Transverse colon (tissue), 4 donors: ENCODE measurements around the gene IL17REL. TPM values are rescaled to one million over a fixed set of nuclear protein-coding genes. Genes with fewer than 3 reads are reported as not detected.

ENCODE experiments used
- DNase-seq: peaks from one replicate; pipeline ENCODE4 v3.0.0-alpha.2; 2019
- H3K27ac ChIP-seq, 4 donors: fragments of 200-600 bp; sonication (generic); 2 replicates each; pipeline ENCODE4 v1.5.1; 2016 to 2018; ENCODE audit warnings: inconsistent platforms in 4 of 4
- H3K27me3 ChIP-seq: fragments of 200-600 bp; sonication (generic); 2 replicates; pipeline ENCODE4 v1.5.1; 2017; ENCODE audit warnings: inconsistent platforms
- H3K36me3 ChIP-seq, 4 donors: fragments of 200-600 bp; sonication (generic); 2 replicates each; pipeline ENCODE4 v1.5.1; 2017 to 2019; ENCODE audit warnings: inconsistent platforms in 4 of 4
- H3K4me1 ChIP-seq, 4 donors: fragments of 200-600 bp; sonication (generic); 2 replicates each; pipeline ENCODE4 v1.5.1; 2017 to 2020; ENCODE audit warnings: inconsistent platforms in 4 of 4
- H3K4me3 ChIP-seq, 4 donors: fragments of 200-600 bp; sonication (generic); 1 replicate in 1 of 4; 2 replicates in 3 of 4; pipeline versions ENCODE4 v1.5.1 to v1.6.1; 2017 to 2019; ENCODE audit warnings: inconsistent platforms in 4 of 4
- H3K9me3 ChIP-seq, 2 donors: fragments of 200-600 bp; sonication (generic); 2 replicates each; pipeline ENCODE4 v1.5.1; 2017 to 2019; ENCODE audit warnings: inconsistent platforms in 2 of 2
- EP300 ChIP-seq: sonication (generic); formaldehyde crosslinking; IDR thresholded peaks from one replicate; pipeline ENCODE4 v1.6.1; 2017; ENCODE audit warnings: antibody characterized with exemption, low read depth
- POLR2A ChIP-seq: fragments of 450-650 bp; IDR thresholded peaks from one replicate; pipeline ENCODE4 v1.6.1; 2016; ENCODE audit warnings: antibody characterized with exemption, mild to moderate bottlenecking, moderate library complexity
- POLR2AphosphoS5 ChIP-seq, 3 donors: sonication (generic); formaldehyde crosslinking; IDR thresholded peaks; one replicate each; pipeline ENCODE4 v1.6.1; 2016; ENCODE audit warnings: antibody characterized with exemption in 3 of 3
- WGBS, 2 donors: methylation state at CpG; one replicate each; pipeline ENCODE4 v1.1.5; 2018; ENCODE audit warnings: low coverage in 1 of 2; 5-methylcytosine and 5-hydroxymethylcytosine counted together
- in situ Hi-C, 4 donors: fragments of 200-750 bp; cut with MboI; loops; one replicate each; pipeline versions ENCODE4 v1.15.0 to v1.15.1; 2017; ENCODE audit warnings: low sequenced_read_pairs in 3 of 4, low pct_ligation_motif_present in 1 of 4, low pct_unique_long_range_greater_than_20kb in 1 of 4
- intact Hi-C: fragments of 100-400 bp; cut with DNase I; formaldehyde crosslinking; loops from one replicate; pipeline ENCODE4 v1.15.1; 2023; ENCODE audit warnings: low total_unique reads
- total RNA-seq, 4 donors: library from RNA; depleted of rRNA; stranded (reverse); fragments of >200 nt; gene quantifications; one replicate each; pipeline ENCODE4 v1.1.0, GENCODE V29; 2016
- TF ChIP-seq, protein P1 (sequence below), 5 experiments: fragments of 200-600 bp in 3 of 5; fragments of 450-650 bp in 2 of 5; sonication (generic) in 3 of 5; IDR thresholded peaks; 1 replicate in 2 of 5; 2 replicates in 3 of 5; pipeline ENCODE4 v1.5.1; 2016 to 2017; ENCODE audit warnings: antibody characterized with exemption in 5 of 5, inconsistent platforms in 3 of 5, mild to moderate bottlenecking in 2 of 5, moderate library complexity in 1 of 5

Gene IL17REL
- total RNA-seq, 4 donors from 2014 or later = 0.32 to 2.2 (median 1.3) TPM

DNA sequence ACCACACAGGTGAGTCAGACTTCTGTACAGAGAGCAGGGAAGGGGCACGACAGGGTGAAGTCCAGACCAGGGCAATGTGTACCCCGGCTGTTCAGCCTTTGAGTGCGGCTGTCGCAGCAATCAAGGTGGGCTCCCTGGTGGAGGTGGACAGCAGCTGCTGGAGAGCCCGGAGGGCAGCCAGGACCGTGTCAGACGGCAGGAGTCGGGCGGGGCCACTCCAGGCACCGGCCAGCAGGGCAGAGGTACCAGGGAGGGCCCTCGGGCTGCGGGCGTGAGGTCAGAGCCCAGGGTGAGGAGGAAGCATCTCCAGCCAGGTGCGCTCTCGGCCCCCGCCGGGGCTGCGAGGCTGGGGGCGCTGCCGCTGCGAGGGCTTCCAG is 52.8 kb downstream of the IL17REL start:
- Histone ChIP-seq H3K4me1 (peaks cover 14 to 39% (median 37%) of the 10 kb centered on the region in 4 donors), H3K27me3 (no peaks in the 10 kb centered on the region), H3K4me3 (peak overlapping the region; percentile 31 to 99 (median 92)), H3K36me3 (peaks cover 0 to 13% (median 8%) of the 10 kb centered on the region in 4 donors), H3K9me3 (no peaks in the 10 kb centered on the region), H3K27ac (peak overlapping the region; percentile 93 to 95 (median 94))
- WGBS, 2 donors = 3% methylated on average over 10 of the region's 21 CpGs; no CpG with 5 or more reads in 1 of the 2 donors
- peak; percentile 73 for DNase-seq
- in situ Hi-C loops = loop anchor here in 1 of 4 donors (25.0 kb wide), 1 partner anchor 97 kb away; the partner anchor contains the start of gene ZBED4
- intact Hi-C loops = loop anchor here (2.0 kb wide), 1 partner anchor 21 kb away; no protein-coding TSS in a partner anchor
- TF ChIP-seq EP300 (peak; percentile 25), POLR2AphosphoS5 (IDR thresholded peaks at IDR 0.05) (no peak), POLR2A (no peak)
- TF ChIP-seq, protein P1, sequence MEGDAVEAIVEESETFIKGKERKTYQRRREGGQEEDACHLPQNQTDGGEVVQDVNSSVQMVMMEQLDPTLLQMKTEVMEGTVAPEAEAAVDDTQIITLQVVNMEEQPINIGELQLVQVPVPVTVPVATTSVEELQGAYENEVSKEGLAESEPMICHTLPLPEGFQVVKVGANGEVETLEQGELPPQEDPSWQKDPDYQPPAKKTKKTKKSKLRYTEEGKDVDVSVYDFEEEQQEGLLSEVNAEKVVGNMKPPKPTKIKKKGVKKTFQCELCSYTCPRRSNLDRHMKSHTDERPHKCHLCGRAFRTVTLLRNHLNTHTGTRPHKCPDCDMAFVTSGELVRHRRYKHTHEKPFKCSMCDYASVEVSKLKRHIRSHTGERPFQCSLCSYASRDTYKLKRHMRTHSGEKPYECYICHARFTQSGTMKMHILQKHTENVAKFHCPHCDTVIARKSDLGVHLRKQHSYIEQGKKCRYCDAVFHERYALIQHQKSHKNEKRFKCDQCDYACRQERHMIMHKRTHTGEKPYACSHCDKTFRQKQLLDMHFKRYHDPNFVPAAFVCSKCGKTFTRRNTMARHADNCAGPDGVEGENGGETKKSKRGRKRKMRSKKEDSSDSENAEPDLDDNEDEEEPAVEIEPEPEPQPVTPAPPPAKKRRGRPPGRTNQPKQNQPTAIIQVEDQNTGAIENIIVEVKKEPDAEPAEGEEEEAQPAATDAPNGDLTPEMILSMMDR (IDR thresholded peaks at IDR 0.05) = peak in 2 of 5 experiments; percentile 34 to 55

DNA sequence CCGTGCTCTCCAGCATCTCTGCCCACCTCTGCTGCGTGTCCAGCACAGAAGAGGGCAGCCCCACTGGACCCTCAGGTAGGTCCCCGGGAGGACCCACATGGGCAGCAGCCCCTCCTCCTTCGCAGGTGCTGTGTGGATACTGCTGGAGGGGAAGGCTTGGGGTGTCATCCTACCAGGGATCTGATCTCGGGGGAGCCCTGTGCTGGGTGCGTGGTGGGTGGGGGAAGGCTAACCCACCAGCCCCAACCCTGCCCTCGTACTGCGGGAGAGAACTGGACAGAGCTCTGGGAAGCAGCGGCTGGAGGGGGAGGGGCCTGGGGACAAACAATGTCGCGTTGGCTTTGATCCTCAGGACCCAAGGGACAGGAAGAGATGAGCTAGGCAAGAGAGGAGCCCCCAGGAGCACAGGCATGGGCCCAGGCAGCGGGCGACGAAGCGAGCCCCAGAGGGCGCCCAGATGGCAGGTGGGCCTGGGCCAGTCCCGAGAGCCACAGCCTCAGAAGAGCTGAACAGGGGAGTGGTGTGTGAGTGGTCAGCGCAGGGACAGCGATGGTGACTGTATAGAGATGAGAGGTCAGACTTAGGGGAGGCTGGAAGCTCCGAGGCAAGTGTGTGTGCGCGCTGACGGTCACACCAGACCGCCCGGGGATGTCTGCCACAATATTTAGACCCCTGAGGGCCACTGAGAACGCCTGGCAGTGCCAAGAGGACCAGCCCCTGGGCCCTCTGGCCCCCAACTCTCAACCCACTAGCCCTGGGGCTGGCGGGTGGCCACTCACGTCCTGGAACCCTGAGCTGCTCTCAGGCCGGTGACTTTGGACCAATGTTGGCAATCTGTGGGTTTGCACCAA is 53.4 kb downstream of the IL17REL start:
- intact Hi-C loops (loop anchor here (2.0 kb wide), 1 partner anchor 20 kb away; no protein-coding TSS in a partner anchor), in situ Hi-C loops (loop anchor here in 1 of 4 donors (25.0 kb wide), 1 partner anchor 97 kb away; the partner anchor contains the start of gene ZBED4)
- Histone ChIP-seq H3K4me3 (peak overlapping the region in 3 of 4 donors; percentile 86 to 99 (median 97)), H3K36me3 (peaks cover 0 to 13% (median 8%) of the 10 kb centered on the region in 4 donors), H3K9me3 (no peaks in the 10 kb centered on the region), H3K27ac (peak overlapping the region; percentile 93 to 95 (median 94)), H3K4me1 (peaks cover 9 to 37% (median 31%) of the 10 kb centered on the region in 4 donors), H3K27me3 (no peaks in the 10 kb centered on the region)
- 80 to 100% methylated on average over 1 to 29 of the region's 29 CpGs for WGBS, 2 donors
- DNase-seq = peak; percentile 26
- no peak for TF ChIP-seq EP300
- TF ChIP-seq, protein P1 (IDR thresholded peaks at IDR 0.05) = no peak
- TF ChIP-seq POLR2AphosphoS5 (IDR thresholded peaks at IDR 0.05) = no peak
- no peak for TF ChIP-seq POLR2A

DNA sequence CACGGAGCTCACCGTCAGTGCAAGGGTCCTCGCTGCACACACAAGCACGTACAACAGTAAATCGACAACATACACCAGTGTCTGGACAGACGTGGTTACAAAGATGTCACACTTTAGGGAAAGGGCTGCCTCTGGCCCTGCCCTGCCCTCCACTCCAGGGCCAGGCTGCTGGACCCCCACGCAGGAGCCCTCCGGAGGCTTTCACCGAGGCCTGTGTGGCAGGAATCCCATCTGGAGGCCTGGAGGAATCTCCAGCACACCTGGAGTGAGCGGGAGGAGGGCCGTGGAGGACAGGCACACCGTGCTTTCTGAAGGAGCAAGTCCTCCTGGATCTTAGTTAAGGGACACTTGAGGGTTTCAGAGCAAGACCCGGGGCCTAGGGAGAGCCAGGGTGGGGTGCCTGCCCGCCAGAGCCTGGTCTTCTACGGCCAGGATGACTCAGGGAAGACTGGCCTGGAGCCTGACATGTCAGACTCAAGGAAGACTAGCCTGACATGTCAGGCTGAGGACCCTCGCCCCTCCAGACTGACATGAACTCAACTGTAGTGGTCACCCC is 54.1 kb downstream of the IL17REL start:
- DNase-seq = no peak
- H3K4me1 ChIP-seq = peaks cover 6 to 35% (median 25%) of the 10 kb centered on the region in 4 donors
- H3K27me3 ChIP-seq = no peaks in the 10 kb centered on the region
- no peak for TF ChIP-seq EP300
- TF ChIP-seq POLR2AphosphoS5 (IDR thresholded peaks at IDR 0.05) = no peak
- TF ChIP-seq POLR2A = no peak
- TF ChIP-seq, protein P1 (IDR thresholded peaks at IDR 0.05) = no peak
- H3K9me3 ChIP-seq = no peaks in the 10 kb centered on the region
- peaks cover 0 to 10% (median 5%) of the 10 kb centered on the region in 4 donors for H3K36me3 ChIP-seq
- 83 to 100% methylated on average over 1 to 16 of the region's 16 CpGs for WGBS, 2 donors
- intact Hi-C loops = loop anchor here (2.0 kb wide), 1 partner anchor 20 kb away; no protein-coding TSS in a partner anchor
- peak overlapping the region in 2 of 4 donors; percentile 94 to 95 for H3K27ac ChIP-seq
- H3K4me3 ChIP-seq = no peak overlapping the region
- in situ Hi-C loops = loop anchor here in 1 of 4 donors (25.0 kb wide), 1 partner anchor 96 kb away; the partner anchor contains the start of gene ZBED4
